ENCODE results near the gene SMAD6.

SMAD6 gene

GRCh38 chr15:66775127-66776105 lies 73.4 kb downstream of the SMAD6 start:
- Histone ChIP-seq H3K27ac (ENCODE audit: low read depth, low read length) (no peak overlapping the region), H2AK5ac (ENCODE audit: low read length) (no peak overlapping the region), H2BK120ac (ENCODE audit: low read depth, low read length) (no peak overlapping the region), H3K4ac (ENCODE audit: low read depth, low read length) (no peak overlapping the region), H3K18ac (ENCODE audit: low read length) (no peak overlapping the region), H3K4me2 (ENCODE audit: low read length) (no peak overlapping the region), H3K4me3 (ENCODE audit: low read length) (no peak overlapping the region), H3K79me1 (ENCODE audit: low read length) (peaks cover 48% of the 10 kb centered on the region), H4K5ac (ENCODE audit: low read length) (no peak overlapping the region), H3K36me3 (ENCODE audit: control insufficient read depth, insufficient read depth, low read length) (peaks cover 2% of the 10 kb centered on the region), H4K8ac (ENCODE audit: low read depth, low read length) (no peak overlapping the region), H2BK5ac (ENCODE audit: low read length) (no peak overlapping the region), H3K9ac (ENCODE audit: low read length) (no peak overlapping the region), H3K56ac (ENCODE audit: low read length) (no peak overlapping the region), H3K79me2 (ENCODE audit: control insufficient read depth, insufficient read depth, low read length) (peaks cover 33% of the 10 kb centered on the region), H3K4me1 (ENCODE audit: control insufficient read depth, low read depth, low read length) (peaks cover 3% of the 10 kb centered on the region), H3K23ac (ENCODE audit: low read length) (no peak overlapping the region), H3K27me3 (ENCODE audit: insufficient read depth, low read length, poor library complexity) (no peaks in the 10 kb centered on the region), H2BK15ac (replicated peaks; ENCODE audit: low read depth) (no peak overlapping the region)
- WGBS (ENCODE audit: extremely low coverage, insufficient coverage, low lambda C conversion rate): no CpG with 5 or more reads among the region's 18 CpGs
- DNase-seq: no peak

GRCh38 chr15:66777054-66777453 lies 75.0 kb downstream of the SMAD6 start:
- Histone ChIP-seq H3K27me3 (ENCODE audit: insufficient read depth, low read length, poor library complexity) (no peaks in the 10 kb centered on the region), H4K5ac (ENCODE audit: low read length) (no peak overlapping the region), H3K4me3 (ENCODE audit: low read length) (no peak overlapping the region), H3K23ac (ENCODE audit: low read length) (peak overlapping the region; percentile 18), H3K79me1 (ENCODE audit: low read length) (peaks cover 49% of the 10 kb centered on the region), H3K79me2 (ENCODE audit: control insufficient read depth, insufficient read depth, low read length) (peaks cover 32% of the 10 kb centered on the region), H3K18ac (ENCODE audit: low read length) (no peak overlapping the region), H3K56ac (ENCODE audit: low read length) (no peak overlapping the region), H2AK5ac (ENCODE audit: low read length) (no peak overlapping the region), H2BK5ac (ENCODE audit: low read length) (no peak overlapping the region), H3K9ac (ENCODE audit: low read length) (no peak overlapping the region), H2BK120ac (ENCODE audit: low read depth, low read length) (no peak overlapping the region), H3K27ac (ENCODE audit: low read depth, low read length) (no peak overlapping the region), H3K4ac (ENCODE audit: low read depth, low read length) (no peak overlapping the region), H3K4me1 (ENCODE audit: control insufficient read depth, low read depth, low read length) (peaks cover 3% of the 10 kb centered on the region), H3K4me2 (ENCODE audit: low read length) (no peak overlapping the region), H4K8ac (ENCODE audit: low read depth, low read length) (no peak overlapping the region), H3K36me3 (ENCODE audit: control insufficient read depth, insufficient read depth, low read length) (peaks cover 2% of the 10 kb centered on the region), H2BK15ac (replicated peaks; ENCODE audit: low read depth) (no peak overlapping the region)
- no peak for DNase-seq
- WGBS (ENCODE audit: extremely low coverage, insufficient coverage, low lambda C conversion rate): no CpG with 5 or more reads among the region's 6 CpGs

DNA sequence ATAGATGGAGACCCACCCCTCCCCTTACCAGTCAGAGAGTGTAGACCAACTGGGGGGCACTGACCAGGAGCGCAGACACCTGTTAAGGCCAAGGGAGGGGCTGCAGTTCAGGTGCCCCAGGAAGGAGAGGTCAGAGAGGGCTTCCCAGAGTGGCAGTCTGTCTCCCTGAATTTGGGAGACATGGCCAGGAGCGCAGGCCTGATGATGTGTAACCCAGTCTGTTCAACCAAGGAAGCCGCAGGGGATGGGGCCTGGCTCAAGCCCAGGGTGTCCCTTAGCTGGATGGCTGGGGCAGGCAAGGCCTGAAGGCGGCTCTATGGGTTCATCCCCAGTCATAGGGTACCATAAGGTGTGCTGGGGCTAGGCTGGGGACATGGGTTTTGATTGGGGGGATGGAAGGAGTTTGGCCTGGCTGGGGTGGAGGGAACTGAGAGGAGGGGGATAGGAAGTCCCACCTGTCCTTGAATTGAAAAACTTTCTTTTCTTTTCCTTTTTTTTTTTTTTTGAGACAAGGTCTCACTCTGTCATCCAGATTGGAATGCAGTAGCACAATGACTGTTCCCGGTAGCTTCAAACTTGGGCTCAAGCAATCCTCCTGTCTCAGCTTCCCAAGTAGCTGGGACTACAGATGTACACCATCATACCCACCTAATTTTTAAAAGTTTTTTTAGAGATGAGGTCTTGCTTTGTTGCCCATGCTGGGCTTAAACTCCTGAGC lies 75.7 kb downstream of the SMAD6 start:
- Histone ChIP-seq H3K4ac (ENCODE audit: low read depth, low read length) (no peak overlapping the region), H3K56ac (ENCODE audit: low read length) (no peak overlapping the region), H3K36me3 (ENCODE audit: control insufficient read depth, insufficient read depth, low read length) (peaks cover 3% of the 10 kb centered on the region), H2BK5ac (ENCODE audit: low read length) (no peak overlapping the region), H3K4me3 (ENCODE audit: low read length) (no peak overlapping the region), H3K9ac (ENCODE audit: low read length) (no peak overlapping the region), H3K27me3 (ENCODE audit: insufficient read depth, low read length, poor library complexity) (no peaks in the 10 kb centered on the region), H3K18ac (ENCODE audit: low read length) (no peak overlapping the region), H3K23ac (ENCODE audit: low read length) (no peak overlapping the region), H3K4me1 (ENCODE audit: control insufficient read depth, low read depth, low read length) (peaks cover 3% of the 10 kb centered on the region), H3K4me2 (ENCODE audit: low read length) (no peak overlapping the region), H2BK120ac (ENCODE audit: low read depth, low read length) (no peak overlapping the region), H4K5ac (ENCODE audit: low read length) (no peak overlapping the region), H3K79me2 (ENCODE audit: control insufficient read depth, insufficient read depth, low read length) (peaks cover 32% of the 10 kb centered on the region), H3K79me1 (ENCODE audit: low read length) (peaks cover 46% of the 10 kb centered on the region), H2BK15ac (replicated peaks; ENCODE audit: low read depth) (no peak overlapping the region), H4K8ac (ENCODE audit: low read depth, low read length) (no peak overlapping the region), H2AK5ac (ENCODE audit: low read length) (no peak overlapping the region), H3K27ac (ENCODE audit: low read depth, low read length) (no peak overlapping the region)
- WGBS (ENCODE audit: extremely low coverage, insufficient coverage, low lambda C conversion rate): no CpG with 5 or more reads among the region's 5 CpGs
- DNase-seq: no peak

DNA sequence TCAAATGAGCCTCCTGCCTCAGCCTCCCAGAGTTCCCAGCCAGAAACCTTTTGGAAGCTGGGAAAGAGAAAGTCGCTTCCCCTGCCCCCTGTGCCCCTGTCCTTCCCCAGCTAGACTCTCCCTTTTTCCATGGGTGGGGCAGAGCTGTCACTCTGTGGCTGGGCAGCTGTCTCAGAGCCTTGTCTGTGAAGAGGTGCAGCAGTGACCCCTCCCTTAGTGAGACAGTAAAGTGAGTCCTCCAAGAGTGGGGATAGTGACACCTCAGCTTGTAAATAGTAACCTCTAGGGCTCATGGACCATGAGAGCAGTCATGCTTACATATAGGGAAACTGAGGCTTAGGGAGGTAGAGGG lies 76.3 kb downstream of the SMAD6 start:
- DNase-seq: no peak
- no peak overlapping the region for H2BK5ac ChIP-seq (ENCODE audit: low read length)
- H3K56ac ChIP-seq (ENCODE audit: low read length): no peak overlapping the region
- no CpG with 5 or more reads among the region's 1 CpG for WGBS (ENCODE audit: extremely low coverage, insufficient coverage, low lambda C conversion rate)
- no peak overlapping the region for H3K23ac ChIP-seq (ENCODE audit: low read length)
- H3K4me3 ChIP-seq (ENCODE audit: low read length): no peak overlapping the region
- H3K4me2 ChIP-seq (ENCODE audit: low read length): no peak overlapping the region
- H3K79me1 ChIP-seq (ENCODE audit: low read length): peaks cover 46% of the 10 kb centered on the region
- H3K4ac ChIP-seq (ENCODE audit: low read depth, low read length): no peak overlapping the region
- H4K8ac ChIP-seq (ENCODE audit: low read depth, low read length): no peak overlapping the region
- peaks cover 32% of the 10 kb centered on the region for H3K79me2 ChIP-seq (ENCODE audit: control insufficient read depth, insufficient read depth, low read length)
- no peak overlapping the region for H2BK15ac ChIP-seq (replicated peaks; ENCODE audit: low read depth)
- no peak overlapping the region for H2BK120ac ChIP-seq (ENCODE audit: low read depth, low read length)
- peaks cover 3% of the 10 kb centered on the region for H3K4me1 ChIP-seq (ENCODE audit: control insufficient read depth, low read depth, low read length)
- H3K36me3 ChIP-seq (ENCODE audit: control insufficient read depth, insufficient read depth, low read length): peaks cover 3% of the 10 kb centered on the region
- H2AK5ac ChIP-seq (ENCODE audit: low read length): no peak overlapping the region
- no peaks in the 10 kb centered on the region for H3K27me3 ChIP-seq (ENCODE audit: insufficient read depth, low read length, poor library complexity)
- H3K27ac ChIP-seq (ENCODE audit: low read depth, low read length): no peak overlapping the region
- H3K9ac ChIP-seq (ENCODE audit: low read length): no peak overlapping the region
- no peak overlapping the region for H3K18ac ChIP-seq (ENCODE audit: low read length)
- H4K5ac ChIP-seq (ENCODE audit: low read length): no peak overlapping the region

DNA sequence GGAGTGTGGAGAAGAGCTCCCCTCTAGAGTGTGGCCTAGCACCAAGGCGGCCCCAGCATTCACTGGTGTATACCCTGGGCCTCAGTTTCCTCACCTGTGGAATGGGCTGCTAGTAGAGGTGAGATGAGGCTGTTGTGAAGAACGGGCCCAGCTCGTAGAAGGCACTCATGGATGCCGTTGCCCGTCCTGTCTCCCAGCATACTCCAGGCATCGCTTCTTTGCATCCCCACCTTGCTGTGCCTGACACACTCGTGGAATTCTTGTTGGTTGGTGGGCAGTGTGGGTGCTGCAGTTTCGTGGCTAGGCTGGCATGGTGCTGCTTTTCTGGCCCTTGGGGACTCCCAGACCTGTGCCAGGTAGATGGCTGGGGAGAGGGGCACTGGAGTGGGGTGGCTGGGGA lies 76.7 kb downstream of the SMAD6 start:
- H3K79me2 ChIP-seq (ENCODE audit: control insufficient read depth, insufficient read depth, low read length): peaks cover 32% of the 10 kb centered on the region
- no peak overlapping the region for H4K8ac ChIP-seq (ENCODE audit: low read depth, low read length)
- H3K56ac ChIP-seq (ENCODE audit: low read length): no peak overlapping the region
- no peak for DNase-seq
- H3K23ac ChIP-seq (ENCODE audit: low read length): no peak overlapping the region
- H2AK5ac ChIP-seq (ENCODE audit: low read length): no peak overlapping the region
- H3K36me3 ChIP-seq (ENCODE audit: control insufficient read depth, insufficient read depth, low read length): peaks cover 3% of the 10 kb centered on the region
- no peak overlapping the region for H3K4me2 ChIP-seq (ENCODE audit: low read length)
- no peak overlapping the region for H2BK120ac ChIP-seq (ENCODE audit: low read depth, low read length)
- H2BK5ac ChIP-seq (ENCODE audit: low read length): no peak overlapping the region
- H3K18ac ChIP-seq (ENCODE audit: low read length): no peak overlapping the region
- peaks cover 46% of the 10 kb centered on the region for H3K79me1 ChIP-seq (ENCODE audit: low read length)
- WGBS (ENCODE audit: extremely low coverage, insufficient coverage, low lambda C conversion rate): no CpG with 5 or more reads among the region's 8 CpGs
- H3K27me3 ChIP-seq (ENCODE audit: insufficient read depth, low read length, poor library complexity): no peaks in the 10 kb centered on the region
- no peak overlapping the region for H2BK15ac ChIP-seq (replicated peaks; ENCODE audit: low read depth)
- peaks cover 3% of the 10 kb centered on the region for H3K4me1 ChIP-seq (ENCODE audit: control insufficient read depth, low read depth, low read length)
- H3K4ac ChIP-seq (ENCODE audit: low read depth, low read length): no peak overlapping the region
- no peak overlapping the region for H3K27ac ChIP-seq (ENCODE audit: low read depth, low read length)
- no peak overlapping the region for H4K5ac ChIP-seq (ENCODE audit: low read length)
- H3K9ac ChIP-seq (ENCODE audit: low read length): no peak overlapping the region
- H3K4me3 ChIP-seq (ENCODE audit: low read length): no peak overlapping the region
